H1 (cell line): ENCODE measurements around the gene S100A14. TPM values are rescaled to one million over a fixed set of nuclear protein-coding genes. Genes with fewer than 3 reads are reported as not detected.

Source experiments
- ASH2L ChIP-seq: fragments of 200-600, 300-600 bp; sonication (generic); IDR thresholded peaks from one replicate; pipeline ENCODE4 v1.7.1; 2017; ENCODE audit warnings: low read length
- EP300 ChIP-seq, 2 experiments: IDR thresholded peaks; 1 replicate in 1 of 2; 2 replicates in 1 of 2; pipeline ENCODE4 v1.6.1; 2011 to 2012; ENCODE audit warnings: low read depth in 2 of 2, low read length in 2 of 2, mild to moderate bottlenecking in 2 of 2, borderline replicate concordance in 1 of 2, inconsistent platforms in 1 of 2, moderate library complexity in 1 of 2
- polyA plus RNA-seq, 7 experiments: library from polyadenylated mRNA; depleted of rRNA in 3 of 7; stranded (reverse) in 5 of 7; unstranded in 2 of 7; fragments of >200 nt in 5 of 7; fragments of 200-250 nt in 2 of 7; gene quantifications; 1 replicate in 5 of 7; 2 replicates in 1 of 7; 4 replicates in 1 of 7; pipeline versions ENCODE4 v1.2.1 to v1.2.3, GENCODE V29; 2011 to 2013; ENCODE audit warnings: missing spikeins in 2 of 7, mixed read lengths in 2 of 7
- total RNA-seq: library from RNA; stranded (reverse); fragmentation: NEBNext Ultra II Directional; extraction: Animal tissue kit (Norgen Biotek cat#: 25700); gene quantifications from 2 replicates; pipeline ENCODE4 v1.2.1, GENCODE V29; 2021

Gene S100A14
- total and polyA plus RNA-seq, 2 of the 8 experiments (the other 6 are each of a cell fraction or from before 2014, with no cell fraction given): 1.4 to 5.3 TPM

DNA sequence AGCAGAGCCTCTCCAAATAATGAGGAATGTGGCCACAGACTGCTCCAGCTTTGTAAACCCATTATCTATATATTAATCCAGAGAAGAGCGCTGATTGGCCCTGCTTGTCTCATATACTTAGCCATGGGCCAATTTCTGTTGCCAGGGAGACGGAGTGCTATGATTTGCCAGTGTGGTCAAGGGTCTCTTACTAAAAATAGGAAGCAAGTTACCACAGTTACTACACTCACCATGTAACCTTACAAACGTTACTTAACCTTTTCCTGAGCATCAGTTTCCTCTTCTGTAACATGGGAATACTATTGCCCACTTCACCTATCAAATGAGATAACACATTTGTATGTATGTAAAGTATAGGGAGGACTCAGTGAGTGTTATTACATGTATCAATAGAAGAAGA is 42.8 kb downstream of the S100A14 start (continued):
- no peak for TF ChIP-seq ASH2L
- TF ChIP-seq EP300 (IDR thresholded peaks at IDR 0.05; ENCODE audit: borderline replicate concordance in 1 of 2, low read depth in 2 of 2, low read length in 2 of 2): no peak
- TF ChIP-seq, all 59 proteins: peak for 0
